ENCODE measurements around the gene FGF14. TPM values are rescaled to one million over a fixed set of nuclear protein-coding genes. Genes with fewer than 3 reads are reported as not detected.

Gene FGF14
- total and polyA plus RNA-seq, 2 donors from 2014 or later: 0.47 to 3.3 TPM

- intact Hi-C loops (cut with DNase I): no loop called here
- no peak for TF ChIP-seq CTCF (IDR thresholded peaks at IDR 0.05; ENCODE audit: borderline replicate concordance, extremely low read depth, insufficient read depth)
- Histone ChIP-seq H3K9me3 (ENCODE audit: control insufficient read depth in 2 of 3, insufficient read depth in 1 of 3, low read length in 3 of 3) (no peaks in the 10 kb centered on the region), H3K27ac (ENCODE audit: low read depth in 2 of 2, low read length in 2 of 2) (no peak overlapping the region), H3K27me3 (ENCODE audit: control insufficient read depth, insufficient read depth, low read length) (no peaks in the 10 kb centered on the region), H3K4me3 (ENCODE audit: low read length in 3 of 3) (no peak overlapping the region), H3K9ac (ENCODE audit: low read length in 3 of 3) (no peak overlapping the region), H3K36me3 (ENCODE audit: control insufficient read depth in 2 of 3, insufficient read depth in 3 of 3, low read length in 3 of 3) (no peaks in the 10 kb centered on the region), H3K4me1 (ENCODE audit: control insufficient read depth in 2 of 3, insufficient read depth in 2 of 3, low read depth in 1 of 3, low read length in 3 of 3) (no peaks in the 10 kb centered on the region)
- FAIRE-seq (no peak), DNase-seq (no peak)
Measured at GRCh38 chr13:102131246-102131645, 270.6 kb downstream of the FGF14 start.

GRCh38 chr13:102128216-102128810, 273.5 kb downstream of the FGF14 start:
- no peaks in the 10 kb centered on the region for H3K4me1 ChIP-seq (ENCODE audit: control insufficient read depth in 2 of 3, insufficient read depth in 2 of 3, low read depth in 1 of 3, low read length in 3 of 3)
- no peak for TF ChIP-seq CTCF (IDR thresholded peaks at IDR 0.05; ENCODE audit: borderline replicate concordance, extremely low read depth, insufficient read depth)
- no peak overlapping the region for H3K4me3 ChIP-seq (ENCODE audit: low read length in 3 of 3)
- H3K9me3 ChIP-seq (ENCODE audit: control insufficient read depth in 2 of 3, insufficient read depth in 1 of 3, low read length in 3 of 3): no peaks in the 10 kb centered on the region
- H3K27me3 ChIP-seq (ENCODE audit: control insufficient read depth, insufficient read depth, low read length): no peaks in the 10 kb centered on the region
- no peak overlapping the region for H3K9ac ChIP-seq (ENCODE audit: low read length in 3 of 3)
- intact Hi-C loops (cut with DNase I): no loop called here
- H3K27ac ChIP-seq (ENCODE audit: low read depth in 2 of 2, low read length in 2 of 2): no peak overlapping the region
- peak in 2 of 5 donors; percentile 43 to 56 for DNase-seq
- H3K36me3 ChIP-seq (ENCODE audit: control insufficient read depth in 2 of 3, insufficient read depth in 3 of 3, low read length in 3 of 3): no peaks in the 10 kb centered on the region
- FAIRE-seq: no peak

GRCh38 chr13:102127153-102127552, 274.7 kb downstream of the FGF14 start:
- no peak for TF ChIP-seq CTCF (IDR thresholded peaks at IDR 0.05; ENCODE audit: borderline replicate concordance, extremely low read depth, insufficient read depth)
- H3K36me3 ChIP-seq (ENCODE audit: control insufficient read depth in 2 of 3, insufficient read depth in 3 of 3, low read length in 3 of 3): no peaks in the 10 kb centered on the region
- H3K9ac ChIP-seq (ENCODE audit: low read length in 3 of 3): no peak overlapping the region
- no peaks in the 10 kb centered on the region for H3K27me3 ChIP-seq (ENCODE audit: control insufficient read depth, insufficient read depth, low read length)
- no peaks in the 10 kb centered on the region for H3K9me3 ChIP-seq (ENCODE audit: control insufficient read depth in 2 of 3, insufficient read depth in 1 of 3, low read length in 3 of 3)
- H3K4me1 ChIP-seq (ENCODE audit: control insufficient read depth in 2 of 3, insufficient read depth in 2 of 3, low read depth in 1 of 3, low read length in 3 of 3): no peaks in the 10 kb centered on the region
- H3K4me3 ChIP-seq (ENCODE audit: low read length in 3 of 3): no peak overlapping the region
- no peak for DNase-seq
- no peak overlapping the region for H3K27ac ChIP-seq (ENCODE audit: low read depth in 2 of 2, low read length in 2 of 2)
- intact Hi-C loops (cut with DNase I): no loop called here
- no peak for FAIRE-seq

GRCh38 chr13:102122147-102122546, 279.7 kb downstream of the FGF14 start:
- intact Hi-C loops (cut with DNase I): no loop called here
- TF ChIP-seq CTCF (IDR thresholded peaks at IDR 0.05; ENCODE audit: borderline replicate concordance, extremely low read depth, insufficient read depth): no peak
- H3K4me3 ChIP-seq (ENCODE audit: low read length in 3 of 3): no peak overlapping the region
- DNase-seq (no peak), FAIRE-seq (no peak)
- H3K9me3 ChIP-seq (ENCODE audit: control insufficient read depth in 2 of 3, insufficient read depth in 1 of 3, low read length in 3 of 3): no peaks in the 10 kb centered on the region
- H3K9ac ChIP-seq (ENCODE audit: low read length in 3 of 3): no peak overlapping the region
- no peak overlapping the region for H3K27ac ChIP-seq (ENCODE audit: low read depth in 2 of 2, low read length in 2 of 2)
- no peaks in the 10 kb centered on the region for H3K36me3 ChIP-seq (ENCODE audit: control insufficient read depth in 2 of 3, insufficient read depth in 3 of 3, low read length in 3 of 3)
- no peaks in the 10 kb centered on the region for H3K27me3 ChIP-seq (ENCODE audit: control insufficient read depth, insufficient read depth, low read length)
- H3K4me1 ChIP-seq (ENCODE audit: control insufficient read depth in 2 of 3, insufficient read depth in 2 of 3, low read depth in 1 of 3, low read length in 3 of 3): no peaks in the 10 kb centered on the region

Measured in kidney (tissue), 14 donors.